NCI-H69 (cell line): ENCODE results near the gene KRTAP9-2.
"Not testable (repeated sequence)": the region's sequence is repeated elsewhere in the genome, so short reads cannot be mapped to it uniquely, and the experiment has no call there.

ENCODE experiments used
- DNase-seq: peaks from one replicate; lab custom pipeline; 2025; lab: John Stamatoyannopoulos, UW

Gene KRTAP9-2

GRCh38 chr17:41237116-41237515 lies 10.7 kb downstream of the KRTAP9-2 start:
- DNase-seq, result not testable (repeated sequence)

- peak; percentile 7 for DNase-seq
Measured at GRCh38 chr17:41237949-41238437, 11.5 kb downstream of the KRTAP9-2 start, which contains the start of gene KRTAP9-8. Gene KRTAP9-8 (plus strand): TSS chr17:41237999. CDS start chr17:41238052, 53 bp downstream.

GRCh38 chr17:41246995-41247787 lies 20.7 kb downstream of the KRTAP9-2 start:
- not testable (repeated sequence) for DNase-seq

- DNase-seq, result peak; percentile 1
Measured at GRCh38 chr17:41249637-41250240, 23.3 kb downstream of the KRTAP9-2 start, which contains the start of gene KRTAP9-4. Gene KRTAP9-4 (plus strand): TSS chr17:41249687. CDS start chr17:41249721, 34 bp downstream.

- DNase-seq, result no peak
Measured at GRCh38 chr17:41251261-41251660, 24.8 kb downstream of the KRTAP9-2 start.

- DNase-seq, result no peak
Measured at GRCh38 chr17:41254861-41255260, 28.4 kb downstream of the KRTAP9-2 start.

GRCh38 chr17:41255381-41256290 lies 29.2 kb downstream of the KRTAP9-2 start, which contains the start of gene KRTAP9-9:
Gene KRTAP9-9 (plus strand): TSS chr17:41255384.
- DNase-seq, result not testable (repeated sequence)

GRCh38 chr17:41256291-41256685 lies 29.8 kb downstream of the KRTAP9-2 start:
- DNase-seq, result no peak

GRCh38 chr17:41258406-41258805 lies 32.0 kb downstream of the KRTAP9-2 start:
- DNase-seq, result no peak

GRCh38 chr17:41263212-41263611 lies 36.8 kb downstream of the KRTAP9-2 start:
- DNase-seq, result no peak

- no peak for DNase-seq
Measured at GRCh38 chr17:41264599-41264998, 38.2 kb downstream of the KRTAP9-2 start.

GRCh38 chr17:41265078-41265477 lies 38.6 kb downstream of the KRTAP9-2 start, which contains the start of gene KRTAP9-6:
Gene KRTAP9-6 (plus strand): TSS chr17:41265378. CDS start chr17:41265378, 0 bp downstream.
- no peak for DNase-seq

- DNase-seq, result no peak
Measured at GRCh38 chr17:41267711-41268110, 41.3 kb downstream of the KRTAP9-2 start.

GRCh38 chr17:41271323-41271722 lies 44.9 kb downstream of the KRTAP9-2 start:
- DNase-seq, result not testable (repeated sequence)

- DNase-seq, result no peak
Measured at GRCh38 chr17:41271858-41272257, 45.4 kb downstream of the KRTAP9-2 start.

GRCh38 chr17:41275648-41276190 lies 49.3 kb downstream of the KRTAP9-2 start, which contains the start of gene KRTAP9-7:
Gene KRTAP9-7 (plus strand): TSS chr17:41275698. CDS start chr17:41275698, 0 bp downstream.
- DNase-seq, result not testable (repeated sequence)
